Gastrocnemius medialis (tissue), 4 donors: ENCODE results near the gene SLC7A14.

Source experiments
- CTCF ChIP-seq, 5 experiments: fragments of 450-650 bp in 3 of 5; fragments of 200-600 bp in 2 of 5; sonication (generic) in 2 of 5; IDR thresholded peaks in 4 of 5; conservative IDR thresholded peaks in 1 of 5; 1 replicate in 4 of 5; 2 replicates in 1 of 5; pipeline ENCODE4 v1.5.1; 2016 to 2019; ENCODE audit warnings: antibody characterized with exemption in 5 of 5, mild to moderate bottlenecking in 3 of 5, moderate library complexity in 3 of 5
- POLR2A ChIP-seq, 2 donors: fragments of 450-650 bp; IDR thresholded peaks; one replicate each; pipeline ENCODE4 v1.6.1; 2017; ENCODE audit warnings: antibody characterized with exemption in 2 of 2, mild to moderate bottlenecking in 2 of 2, moderate library complexity in 2 of 2

- no peak for TF ChIP-seq CTCF (IDR thresholded peaks at IDR 0.05 in 4 of 5, conservative IDR thresholded peaks at IDR 0.05 in 1 of 5)
- TF ChIP-seq POLR2A (IDR thresholded peaks at IDR 0.05): peak in 1 of 2 donors; percentile 42
Observed at GRCh38 chr3:170418422-170419398, 167.2 kb downstream of the SLC7A14 start, which contains the start of gene CLDN11.
